PC-9 (cell line): ENCODE measurements around the gene ZDHHC8. TPM values are rescaled to one million over a fixed set of nuclear protein-coding genes. Genes with fewer than 3 reads are reported as not detected.

Experiments
- BruUV-seq: library from RNA; stranded (reverse); fragments of 400-500 nt; replicated peaks from 2 replicates; lab custom pipeline; 2021; lab: Mats Ljungman, UMichigan
- CTCF ChIA-PET: fragments of 300-600 bp; sonication (Branson Sonifier 250); formaldehyde crosslinking; loops from one replicate; lab custom pipeline; 2022; ENCODE audit warnings: antibody characterized with exemption; lab: Charles Lee
- POLR2A ChIA-PET: fragments of 300-600 bp; sonication (Branson Sonifier 250); formaldehyde crosslinking; loops from one replicate; lab custom pipeline; 2022; ENCODE audit warnings: antibody characterized with exemption; ENCODE audit not compliant: unreplicated experiment; lab: Charles Lee
- DNase-seq, 2 experiments: peaks; one replicate each; pipeline versions ENCODE4 v3.0.0 to v3.0.0-alpha.2; 2015 to 2022; ENCODE audit warnings: mixed read lengths in 1 of 2
- H2AFZ ChIP-seq: fragments of 200-600 bp; sonication (generic); 2 replicates; pipeline ENCODE4 v1.8.1; 2017; ENCODE audit warnings: antibody characterized with exemption
- H3F3A ChIP-seq: fragments of 200-600 bp; sonication (generic); 2 replicates; pipeline ENCODE4 v1.8.1; 2017; ENCODE audit warnings: antibody characterized with exemption, mild to moderate bottlenecking, low read depth; ENCODE audit not compliant: insufficient read depth
- H3K27ac ChIP-seq: fragments of 200-600 bp; sonication (generic); 2 replicates; pipeline ENCODE4 v1.6.1; 2016; ENCODE audit warnings: mixed run types
- H3K27me3 ChIP-seq: fragments of 200-600 bp; sonication (generic); 2 replicates; pipeline ENCODE4 v1.6.1; 2016; ENCODE audit warnings: low read depth, mixed run types; ENCODE audit not compliant: insufficient read depth
- H3K36me3 ChIP-seq: fragments of 200-600 bp; sonication (generic); 2 replicates; pipeline ENCODE4 v1.6.1; 2016; ENCODE audit warnings: low read depth, mixed run types
- H3K4me1 ChIP-seq: fragments of 200-600 bp; sonication (generic); replicated peaks from 2 replicates; pipeline ENCODE4 v1.6.1; 2016; ENCODE audit warnings: mixed run types; ENCODE audit not compliant: insufficient read depth
- H3K4me2 ChIP-seq: fragments of 200-600 bp; sonication (generic); 2 replicates; pipeline ENCODE4 v1.6.1; 2017; ENCODE audit warnings: mixed run types
- H3K4me3 ChIP-seq: fragments of 200-600 bp; sonication (generic); 2 replicates; pipeline ENCODE4 v1.6.1; 2016; ENCODE audit warnings: mixed run types
- H3K79me2 ChIP-seq: fragments of 200-600 bp; sonication (generic); 2 replicates; pipeline ENCODE4 v1.6.1; 2017; ENCODE audit warnings: low read depth, mixed run types
- H3K9me2 ChIP-seq: fragments of 200-600 bp; sonication (generic); 2 replicates; pipeline ENCODE4 v1.8.1; 2017; ENCODE audit warnings: mild to moderate bottlenecking; ENCODE audit not compliant: insufficient read depth
- H3K9me3 ChIP-seq: fragments of 200-600 bp; sonication (generic); 2 replicates; pipeline ENCODE4 v1.8.1; 2016; ENCODE audit warnings: low read depth; ENCODE audit not compliant: insufficient read depth
- H4K20me1 ChIP-seq: fragments of 200-600 bp; sonication (generic); 2 replicates; pipeline ENCODE4 v1.8.1; 2017; ENCODE audit not compliant: insufficient read depth
- EZH2 ChIP-seq: fragments of 200-600 bp; sonication (generic); IDR thresholded peaks from 2 replicates; pipeline ENCODE4 v1.8.0; 2017; ENCODE audit warnings: antibody characterized with exemption, low read depth
- intact Hi-C: fragments of 100-400 bp; cut with micrococcal nuclease; formaldehyde crosslinking; loops from one replicate; pipeline ENCODE4 v1.10.0; 2022; ENCODE audit not compliant: unreplicated experiment
- total RNA-seq: library from RNA; stranded (reverse); gene quantifications from 2 replicates; pipeline ENCODE4 v1.2.3, GENCODE V29; 2021
- TF ChIP-seq, protein P1 (sequence below): fragments of 200-600 bp; sonication (generic); conservative IDR thresholded peaks from 2 replicates; pipeline ENCODE4 v1.6.1; 2017; ENCODE audit warnings: mixed run types, antibody characterized with exemption, mild to moderate bottlenecking, moderate library complexity

The ZDHHC8 gene
- total RNA-seq, 1 experiment from 2014 or later: 34.4 TPM

DNA sequence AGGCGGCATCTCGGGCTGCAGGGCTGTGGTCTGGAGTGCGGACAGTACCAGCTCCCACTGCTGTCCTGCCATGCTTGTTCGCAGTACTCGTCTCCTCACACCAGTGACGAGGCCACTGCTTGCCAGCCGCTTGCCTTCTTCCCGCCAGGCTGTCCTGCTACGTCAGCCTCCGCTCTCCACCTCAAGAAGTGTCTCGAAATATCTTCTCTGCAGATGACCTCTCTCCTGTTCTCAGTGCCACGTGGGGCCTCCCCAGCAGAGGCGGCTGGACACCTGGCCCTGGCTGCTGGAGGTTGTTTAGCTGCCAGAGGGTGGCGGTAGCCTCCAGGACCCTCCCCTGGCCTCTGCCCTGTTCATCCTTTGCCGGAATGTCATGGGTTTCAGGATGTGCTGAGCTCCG is 22.3 kb downstream of the ZDHHC8 start:
- Histone ChIP-seq H3F3A (no peaks in the 10 kb centered on the region), H3K36me3 (no peaks in the 10 kb centered on the region), H2AFZ (no peak overlapping the region), H3K4me3 (no peak overlapping the region), H3K4me2 (no peak overlapping the region), H3K9me2 (no peaks in the 10 kb centered on the region), H3K27me3 (peaks cover 5% of the 10 kb centered on the region; the same call in 1 of the 2 replicates), H3K27ac (no peak overlapping the region), H3K79me2 (no peaks in the 10 kb centered on the region), H3K4me1 (no peaks in the 10 kb centered on the region), H4K20me1 (peaks cover 3% of the 10 kb centered on the region; the same call in 1 of the 2 replicates), H3K9me3 (no peaks in the 10 kb centered on the region)
- TF ChIP-seq, protein P1, sequence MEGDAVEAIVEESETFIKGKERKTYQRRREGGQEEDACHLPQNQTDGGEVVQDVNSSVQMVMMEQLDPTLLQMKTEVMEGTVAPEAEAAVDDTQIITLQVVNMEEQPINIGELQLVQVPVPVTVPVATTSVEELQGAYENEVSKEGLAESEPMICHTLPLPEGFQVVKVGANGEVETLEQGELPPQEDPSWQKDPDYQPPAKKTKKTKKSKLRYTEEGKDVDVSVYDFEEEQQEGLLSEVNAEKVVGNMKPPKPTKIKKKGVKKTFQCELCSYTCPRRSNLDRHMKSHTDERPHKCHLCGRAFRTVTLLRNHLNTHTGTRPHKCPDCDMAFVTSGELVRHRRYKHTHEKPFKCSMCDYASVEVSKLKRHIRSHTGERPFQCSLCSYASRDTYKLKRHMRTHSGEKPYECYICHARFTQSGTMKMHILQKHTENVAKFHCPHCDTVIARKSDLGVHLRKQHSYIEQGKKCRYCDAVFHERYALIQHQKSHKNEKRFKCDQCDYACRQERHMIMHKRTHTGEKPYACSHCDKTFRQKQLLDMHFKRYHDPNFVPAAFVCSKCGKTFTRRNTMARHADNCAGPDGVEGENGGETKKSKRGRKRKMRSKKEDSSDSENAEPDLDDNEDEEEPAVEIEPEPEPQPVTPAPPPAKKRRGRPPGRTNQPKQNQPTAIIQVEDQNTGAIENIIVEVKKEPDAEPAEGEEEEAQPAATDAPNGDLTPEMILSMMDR: no peak
- no peak for TF ChIP-seq EZH2
- intact Hi-C loops: loop anchor here (10.0 kb wide), 2 partner anchors 301 to 541 kb away; no protein-coding TSS in a partner anchor
- DNase-seq: no peak
- POLR2A ChIA-PET: no interaction called here
- CTCF ChIA-PET: no interaction called here
- no TSS peak for BruUV-seq

DNA sequence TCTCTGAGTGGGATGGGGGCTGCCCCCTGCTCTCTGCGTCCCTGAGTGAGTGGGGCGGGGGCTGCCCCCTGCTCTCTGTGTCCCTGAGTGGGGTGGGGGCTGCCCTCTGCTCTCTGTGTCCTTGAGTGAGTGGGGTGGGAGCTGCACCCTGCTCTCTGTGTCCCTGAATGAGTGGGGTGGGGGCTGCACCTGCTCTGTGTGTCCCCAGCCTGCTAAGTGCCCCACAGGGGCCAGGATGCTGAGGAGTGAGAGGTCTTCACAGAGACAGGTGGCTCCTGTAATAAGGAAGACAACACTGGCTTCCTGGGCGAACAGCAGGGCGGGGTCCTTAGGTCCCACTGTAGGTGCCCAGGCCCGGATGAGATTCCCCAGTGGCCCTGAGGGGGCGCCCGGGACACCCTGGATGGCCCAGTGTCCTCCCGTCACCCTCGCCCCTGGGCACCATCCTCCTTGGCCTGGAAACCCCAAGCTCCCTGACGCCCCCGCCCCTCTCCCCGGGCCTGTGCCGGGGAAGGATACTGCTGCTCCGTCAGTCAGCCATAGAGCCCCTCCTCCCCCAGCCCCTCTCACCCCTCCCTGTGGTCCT is 23.1 kb downstream of the ZDHHC8 start:
- no peak for DNase-seq
- POLR2A ChIA-PET: no interaction called here
- Histone ChIP-seq H3K4me1 (no peaks in the 10 kb centered on the region), H3K79me2 (no peaks in the 10 kb centered on the region), H4K20me1 (peaks cover 3% of the 10 kb centered on the region; the same call in 1 of the 2 replicates), H3K9me3 (no peaks in the 10 kb centered on the region), H2AFZ (no peak overlapping the region), H3K9me2 (no peaks in the 10 kb centered on the region), H3F3A (no peaks in the 10 kb centered on the region), H3K4me3 (no peak overlapping the region), H3K36me3 (no peaks in the 10 kb centered on the region), H3K4me2 (no peak overlapping the region), H3K27me3 (peaks cover 11% of the 10 kb centered on the region; the same call in 1 of the 2 replicates), H3K27ac (no peak overlapping the region)
- CTCF ChIA-PET: no interaction called here
- TF ChIP-seq, protein P1: no peak
- no peak for TF ChIP-seq EZH2
- intact Hi-C loops: loop anchor here (5.0 to 10.0 kb wide), 3 partner anchors 263 to 540 kb away; no protein-coding TSS in a partner anchor
- no TSS peak for BruUV-seq

DNA sequence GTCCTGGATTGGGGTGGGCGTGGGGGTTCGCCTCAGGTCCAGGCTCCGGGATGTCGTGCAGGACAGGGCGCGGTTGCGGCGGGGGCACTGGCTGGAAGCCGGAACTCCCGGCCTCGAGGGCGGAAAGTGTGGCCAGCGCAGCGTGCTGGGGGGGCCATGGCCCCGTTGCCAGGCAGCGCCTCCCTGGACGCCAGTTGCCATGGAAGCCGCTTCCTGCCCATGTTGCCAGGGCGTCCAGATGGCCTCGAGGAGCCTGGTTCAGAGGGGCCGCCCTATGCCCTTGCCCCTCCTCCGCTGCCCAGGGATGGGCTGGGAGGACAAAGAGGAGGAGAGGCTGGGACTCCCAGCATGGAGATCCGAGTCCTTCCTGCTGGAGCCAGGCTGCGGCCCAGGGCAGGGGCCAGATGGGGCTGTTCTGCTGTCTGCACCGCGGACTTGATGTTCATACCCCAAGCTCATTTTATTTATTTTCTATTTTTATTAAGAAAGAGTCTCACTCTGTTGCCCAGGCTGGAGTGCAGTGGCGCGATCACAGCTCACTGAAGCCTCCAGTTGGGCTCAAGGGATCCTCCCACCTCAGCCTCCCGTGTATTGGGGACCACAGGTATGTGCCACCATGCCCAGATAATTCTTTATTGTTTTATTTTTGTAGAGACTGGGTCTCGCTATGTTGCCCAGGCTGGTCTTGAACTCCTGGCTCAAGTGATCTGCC is 23.9 kb downstream of the ZDHHC8 start:
- DNase-seq: no peak
- Histone ChIP-seq H3K27me3 (peaks cover 15% of the 10 kb centered on the region), H4K20me1 (peaks cover 3% of the 10 kb centered on the region; the same call in 1 of the 2 replicates), H2AFZ (no peak overlapping the region), H3K36me3 (no peaks in the 10 kb centered on the region), H3K27ac (no peak overlapping the region), H3F3A (no peaks in the 10 kb centered on the region), H3K4me2 (no peak overlapping the region), H3K9me3 (no peaks in the 10 kb centered on the region), H3K4me3 (no peak overlapping the region), H3K9me2 (no peaks in the 10 kb centered on the region), H3K79me2 (no peaks in the 10 kb centered on the region), H3K4me1 (no peaks in the 10 kb centered on the region)
- TF ChIP-seq, protein P1: no peak
- TF ChIP-seq EZH2: no peak
- intact Hi-C loops: loop anchor here (5.0 to 10.0 kb wide), 3 partner anchors 262 to 539 kb away; no protein-coding TSS in a partner anchor
- CTCF ChIA-PET: no interaction called here
- no TSS peak for BruUV-seq
- POLR2A ChIA-PET: no interaction called here
